ENCODE measurements around the gene TXNDC17. TPM values are rescaled to one million over a fixed set of nuclear protein-coding genes. Genes with fewer than 3 reads are reported as not detected.

Gene TXNDC17
- total RNA-seq, 4 donors from 2014 or later: 56.9 to 149 (median 98.0) TPM

GRCh38 chr17:6666077-6666521 is 25.2 kb downstream of the TXNDC17 start:
- 13 to 15% methylated on average over 9 of the region's 9 CpGs for WGBS, 2 donors
- no peak for TF ChIP-seq CTCF (IDR thresholded peaks at IDR 0.05)
- no peak for TF ChIP-seq POLR2A (IDR thresholded peaks at IDR 0.05)
- intact Hi-C loops (cut with DNase I; ENCODE audit: low total_unique reads): no loop called here
- no peak overlapping the region for H3K4me3 ChIP-seq (ENCODE audit: low read depth, poor library complexity, severe bottlenecking)
- DNase-seq (ENCODE audit: low spot score in 2 of 2): peak; percentile 58 to 90

- TF ChIP-seq POLR2A (IDR thresholded peaks at IDR 0.05): no peak
- no peak for TF ChIP-seq CTCF (IDR thresholded peaks at IDR 0.05)
- WGBS, 2 donors: 71 to 83% methylated on average over 6 of the region's 6 CpGs
- intact Hi-C loops (cut with DNase I; ENCODE audit: low total_unique reads): no loop called here
These were observed 25.7 kb downstream of the TXNDC17 start for GRCh38 chr17:6666557-6666956.

GRCh38 chr17:6667516-6667915 is 26.7 kb downstream of the TXNDC17 start:
- intact Hi-C loops (cut with DNase I; ENCODE audit: low total_unique reads): no loop called here
- TF ChIP-seq CTCF (IDR thresholded peaks at IDR 0.05): no peak
- DNase-seq (ENCODE audit: low spot score in 2 of 2): peak in 1 of 2 donors; percentile 60
- 57 to 67% methylated on average over 6 of the region's 6 CpGs for WGBS, 2 donors
- no peak overlapping the region for H3K4me3 ChIP-seq (ENCODE audit: low read depth, poor library complexity, severe bottlenecking)

More at GRCh38 chr17:6666557-6666956, 25.7 kb downstream of the TXNDC17 start:
- H3K4me3 ChIP-seq (ENCODE audit: low read depth, poor library complexity, severe bottlenecking): no peak overlapping the region
- DNase-seq (ENCODE audit: low spot score in 2 of 2): peak; percentile 49 to 65

GRCh38 chr17:6668219-6668618 is 27.4 kb downstream of the TXNDC17 start:
- DNase-seq (ENCODE audit: low spot score in 2 of 2): peak in 1 of 2 donors; percentile 67
- 86 to 87% methylated on average over 17 of the region's 17 CpGs for WGBS, 2 donors
- H3K4me3 ChIP-seq (ENCODE audit: low read depth, poor library complexity, severe bottlenecking): no peak overlapping the region
- TF ChIP-seq CTCF (IDR thresholded peaks at IDR 0.05): no peak
- TF ChIP-seq POLR2A (IDR thresholded peaks at IDR 0.05): no peak
- intact Hi-C loops (cut with DNase I; ENCODE audit: low total_unique reads): no loop called here

GRCh38 chr17:6668727-6669425 is 28.0 kb downstream of the TXNDC17 start:
- 62 to 64% methylated on average over 14 of the region's 14 CpGs for WGBS, 2 donors
- peak in 1 of 2 donors; percentile 73 for DNase-seq (ENCODE audit: low spot score in 2 of 2)
- intact Hi-C loops (cut with DNase I; ENCODE audit: low total_unique reads): no loop called here
- no peak overlapping the region for H3K4me3 ChIP-seq (ENCODE audit: low read depth, poor library complexity, severe bottlenecking)
- no peak for TF ChIP-seq POLR2A (IDR thresholded peaks at IDR 0.05)
- no peak for TF ChIP-seq CTCF (IDR thresholded peaks at IDR 0.05)
